DND-41 (cell line): ENCODE data around the gene ACP2.

Experiments
- EZH2 ChIP-seq: IDR thresholded peaks from 3 replicates; pipeline ENCODE4 v1.6.1; 2012; ENCODE audit warnings: borderline replicate concordance, low read depth, mild to moderate bottlenecking, moderate library complexity, low read length, inconsistent platforms; ENCODE audit not compliant: severe bottlenecking
- TF ChIP-seq, protein P1 (sequence below): IDR thresholded peaks from 2 replicates; pipeline ENCODE4 v1.5.1; 2012; ENCODE audit warnings: borderline replicate concordance, low read length, moderate library complexity, mild to moderate bottlenecking; ENCODE audit not compliant: poor library complexity, severe bottlenecking; ENCODE audit errors: extremely low read depth

GRCh38 chr11:47264119-47264518 is 15.5 kb upstream of the ACP2 start:
- TF ChIP-seq, protein P1, sequence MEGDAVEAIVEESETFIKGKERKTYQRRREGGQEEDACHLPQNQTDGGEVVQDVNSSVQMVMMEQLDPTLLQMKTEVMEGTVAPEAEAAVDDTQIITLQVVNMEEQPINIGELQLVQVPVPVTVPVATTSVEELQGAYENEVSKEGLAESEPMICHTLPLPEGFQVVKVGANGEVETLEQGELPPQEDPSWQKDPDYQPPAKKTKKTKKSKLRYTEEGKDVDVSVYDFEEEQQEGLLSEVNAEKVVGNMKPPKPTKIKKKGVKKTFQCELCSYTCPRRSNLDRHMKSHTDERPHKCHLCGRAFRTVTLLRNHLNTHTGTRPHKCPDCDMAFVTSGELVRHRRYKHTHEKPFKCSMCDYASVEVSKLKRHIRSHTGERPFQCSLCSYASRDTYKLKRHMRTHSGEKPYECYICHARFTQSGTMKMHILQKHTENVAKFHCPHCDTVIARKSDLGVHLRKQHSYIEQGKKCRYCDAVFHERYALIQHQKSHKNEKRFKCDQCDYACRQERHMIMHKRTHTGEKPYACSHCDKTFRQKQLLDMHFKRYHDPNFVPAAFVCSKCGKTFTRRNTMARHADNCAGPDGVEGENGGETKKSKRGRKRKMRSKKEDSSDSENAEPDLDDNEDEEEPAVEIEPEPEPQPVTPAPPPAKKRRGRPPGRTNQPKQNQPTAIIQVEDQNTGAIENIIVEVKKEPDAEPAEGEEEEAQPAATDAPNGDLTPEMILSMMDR: no peak
- no peak for TF ChIP-seq EZH2
